Activated T-cell treated with anti-CD3 and anti-CD28 coated beads, Interleukin-2, amount 50 U/mL, for 24 hours (primary cell): Measurements from ENCODE around the gene MAGI1.

Source experiments
- DNase-seq: peaks from one replicate; pipeline ENCODE4 v3.0.0-alpha.2; 2020
- H3K27ac Mint-ChIP-seq: 2 replicates; pipeline ENCODE4 v1.8.0; 2020; ENCODE audit warnings: mild to moderate bottlenecking, mixed read lengths
- H3K27me3 Mint-ChIP-seq: 2 replicates; pipeline ENCODE4 v1.8.0; 2020; ENCODE audit warnings: mixed read lengths
- H3K36me3 Mint-ChIP-seq: 2 replicates; pipeline ENCODE4 v1.8.0; 2020; ENCODE audit warnings: low read depth, mixed read lengths
- H3K4me1 Mint-ChIP-seq: 2 replicates; pipeline ENCODE4 v1.8.0; 2020; ENCODE audit warnings: low read depth, mixed read lengths
- H3K4me3 Mint-ChIP-seq: 2 replicates; pipeline ENCODE4 v1.8.0; 2020; ENCODE audit warnings: mild to moderate bottlenecking, moderate library complexity, mixed read lengths
- H3K9me3 Mint-ChIP-seq: 2 replicates; pipeline ENCODE4 v1.8.0; 2020; ENCODE audit warnings: mixed read lengths

Gene MAGI1

GRCh38 chr3:65944252-65944651 lies 94.5 kb downstream of the MAGI1 start:
- Mint-ChIP-seq H3K27ac (no peak overlapping the region), H3K9me3 (no peaks in the 10 kb centered on the region), H3K4me3 (no peak overlapping the region), H3K27me3 (no peaks in the 10 kb centered on the region), H3K36me3 (no peaks in the 10 kb centered on the region), H3K4me1 (no peaks in the 10 kb centered on the region)
- no peak for DNase-seq

GRCh38 chr3:65939801-65940246 lies 98.9 kb downstream of the MAGI1 start:
- Mint-ChIP-seq H3K4me1 (no peaks in the 10 kb centered on the region), H3K36me3 (no peaks in the 10 kb centered on the region), H3K27ac (no peak overlapping the region), H3K27me3 (no peaks in the 10 kb centered on the region), H3K4me3 (no peak overlapping the region), H3K9me3 (peaks cover 3% of the 10 kb centered on the region)
- no peak for DNase-seq

GRCh38 chr3:65939184-65939583 lies 99.5 kb downstream of the MAGI1 start:
- no peak overlapping the region for H3K4me3 Mint-ChIP-seq
- H3K36me3 Mint-ChIP-seq, result no peaks in the 10 kb centered on the region
- H3K9me3 Mint-ChIP-seq, result peaks cover 5% of the 10 kb centered on the region
- H3K27me3 Mint-ChIP-seq, result no peaks in the 10 kb centered on the region
- no peak for DNase-seq
- no peaks in the 10 kb centered on the region for H3K4me1 Mint-ChIP-seq
- no peak overlapping the region for H3K27ac Mint-ChIP-seq

GRCh38 chr3:65938676-65939075 lies 100.0 kb downstream of the MAGI1 start:
- Mint-ChIP-seq H3K36me3 (no peaks in the 10 kb centered on the region), H3K27me3 (no peaks in the 10 kb centered on the region), H3K27ac (no peak overlapping the region), H3K4me3 (no peak overlapping the region), H3K9me3 (peaks cover 5% of the 10 kb centered on the region), H3K4me1 (no peaks in the 10 kb centered on the region)
- DNase-seq, result no peak

DNA sequence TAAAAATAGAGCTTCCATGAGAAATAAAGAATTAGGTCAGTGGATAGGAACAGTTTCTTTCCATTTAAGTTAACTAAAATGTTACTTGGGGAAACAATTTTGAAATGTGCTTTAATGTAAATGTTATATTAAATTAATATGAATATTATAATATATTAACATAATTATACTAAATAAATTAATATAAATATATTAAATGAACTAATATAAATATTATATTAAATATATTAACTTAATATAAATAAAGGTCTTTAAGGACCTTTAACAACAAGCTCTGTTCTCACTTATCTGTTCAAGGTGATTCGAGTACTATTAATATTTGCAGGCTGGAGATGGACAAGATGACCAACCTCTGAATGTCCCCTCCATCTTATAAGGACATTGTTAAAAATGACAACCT lies 100.6 kb downstream of the MAGI1 start:
- DNase-seq, result no peak
- H3K27ac Mint-ChIP-seq, result no peak overlapping the region
- H3K27me3 Mint-ChIP-seq, result no peaks in the 10 kb centered on the region
- peaks cover 5% of the 10 kb centered on the region for H3K9me3 Mint-ChIP-seq
- H3K4me1 Mint-ChIP-seq, result no peaks in the 10 kb centered on the region
- no peaks in the 10 kb centered on the region for H3K36me3 Mint-ChIP-seq
- H3K4me3 Mint-ChIP-seq, result no peak overlapping the region

- H3K4me1 Mint-ChIP-seq, result no peaks in the 10 kb centered on the region
- no peaks in the 10 kb centered on the region for H3K27me3 Mint-ChIP-seq
- H3K4me3 Mint-ChIP-seq, result no peak overlapping the region
- DNase-seq, result no peak
- peaks cover 5% of the 10 kb centered on the region for H3K9me3 Mint-ChIP-seq
- no peak overlapping the region for H3K27ac Mint-ChIP-seq
- no peaks in the 10 kb centered on the region for H3K36me3 Mint-ChIP-seq
Observed at GRCh38 chr3:65936908-65937638, 101.6 kb downstream of the MAGI1 start.

GRCh38 chr3:65935724-65936123 lies 103.0 kb downstream of the MAGI1 start:
- DNase-seq, result no peak
- Mint-ChIP-seq H3K36me3 (no peaks in the 10 kb centered on the region), H3K27ac (no peak overlapping the region), H3K9me3 (peaks cover 7% of the 10 kb centered on the region), H3K4me1 (no peaks in the 10 kb centered on the region), H3K4me3 (no peak overlapping the region), H3K27me3 (no peaks in the 10 kb centered on the region)

GRCh38 chr3:65930648-65931047 lies 108.1 kb downstream of the MAGI1 start:
- Mint-ChIP-seq H3K27me3 (peaks cover 3% of the 10 kb centered on the region), H3K4me1 (no peaks in the 10 kb centered on the region), H3K9me3 (peaks cover 7% of the 10 kb centered on the region), H3K4me3 (no peak overlapping the region), H3K27ac (no peak overlapping the region), H3K36me3 (no peaks in the 10 kb centered on the region)
- no peak for DNase-seq

GRCh38 chr3:65928110-65928509 lies 110.6 kb downstream of the MAGI1 start:
- Mint-ChIP-seq H3K4me1 (no peaks in the 10 kb centered on the region), H3K4me3 (no peak overlapping the region), H3K27ac (no peak overlapping the region), H3K36me3 (no peaks in the 10 kb centered on the region), H3K27me3 (peaks cover 3% of the 10 kb centered on the region), H3K9me3 (peaks cover 3% of the 10 kb centered on the region)
- DNase-seq, result no peak

GRCh38 chr3:65927576-65927975 lies 111.1 kb downstream of the MAGI1 start:
- DNase-seq, result no peak

GRCh38 chr3:65925254-65925954 lies 113.3 kb downstream of the MAGI1 start:
- Mint-ChIP-seq H3K27ac (no peak overlapping the region), H3K36me3 (no peaks in the 10 kb centered on the region), H3K27me3 (peaks cover 3% of the 10 kb centered on the region), H3K4me1 (no peaks in the 10 kb centered on the region), H3K4me3 (no peak overlapping the region), H3K9me3 (no peaks in the 10 kb centered on the region)
- DNase-seq, result no peak

More at GRCh38 chr3:65927576-65927975, 111.1 kb downstream of the MAGI1 start:
- H3K4me3 Mint-ChIP-seq, result no peak overlapping the region
- H3K9me3 Mint-ChIP-seq, result peaks cover 3% of the 10 kb centered on the region
- no peaks in the 10 kb centered on the region for H3K4me1 Mint-ChIP-seq
- H3K27me3 Mint-ChIP-seq, result peaks cover 3% of the 10 kb centered on the region
- no peaks in the 10 kb centered on the region for H3K36me3 Mint-ChIP-seq
- no peak overlapping the region for H3K27ac Mint-ChIP-seq

GRCh38 chr3:65924762-65925161 lies 114.0 kb downstream of the MAGI1 start:
- H3K27ac Mint-ChIP-seq, result no peak overlapping the region
- H3K4me3 Mint-ChIP-seq, result no peak overlapping the region
- H3K4me1 Mint-ChIP-seq, result no peaks in the 10 kb centered on the region

DNA sequence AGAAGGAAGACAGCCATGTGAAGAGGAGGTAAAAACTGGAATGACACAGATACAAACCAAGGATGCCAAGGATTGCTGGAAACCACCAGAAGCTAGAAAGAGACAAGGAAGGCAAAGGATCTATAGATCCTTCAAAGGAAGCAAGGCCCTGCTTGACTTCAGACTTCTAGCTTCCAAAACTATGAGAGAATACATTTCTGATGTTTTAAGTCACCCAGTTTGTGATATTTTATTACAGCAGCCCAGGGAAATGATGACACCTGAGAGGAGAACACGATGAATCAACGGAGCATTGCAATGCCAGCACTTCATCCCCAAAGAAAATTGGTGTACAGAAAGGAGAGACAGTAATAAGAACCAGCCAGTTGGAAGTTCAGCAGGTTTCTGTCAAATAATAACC lies 116.3 kb downstream of the MAGI1 start:
- Mint-ChIP-seq H3K4me3 (no peak overlapping the region), H3K4me1 (no peaks in the 10 kb centered on the region), H3K9me3 (peaks cover 4% of the 10 kb centered on the region), H3K27me3 (peaks cover 3% of the 10 kb centered on the region), H3K27ac (no peak overlapping the region), H3K36me3 (no peaks in the 10 kb centered on the region)
- DNase-seq, result no peak

More at GRCh38 chr3:65924762-65925161, 114.0 kb downstream of the MAGI1 start:
- H3K9me3 Mint-ChIP-seq, result no peaks in the 10 kb centered on the region
- H3K27me3 Mint-ChIP-seq, result peaks cover 3% of the 10 kb centered on the region
- no peaks in the 10 kb centered on the region for H3K36me3 Mint-ChIP-seq
- DNase-seq, result no peak

DNA sequence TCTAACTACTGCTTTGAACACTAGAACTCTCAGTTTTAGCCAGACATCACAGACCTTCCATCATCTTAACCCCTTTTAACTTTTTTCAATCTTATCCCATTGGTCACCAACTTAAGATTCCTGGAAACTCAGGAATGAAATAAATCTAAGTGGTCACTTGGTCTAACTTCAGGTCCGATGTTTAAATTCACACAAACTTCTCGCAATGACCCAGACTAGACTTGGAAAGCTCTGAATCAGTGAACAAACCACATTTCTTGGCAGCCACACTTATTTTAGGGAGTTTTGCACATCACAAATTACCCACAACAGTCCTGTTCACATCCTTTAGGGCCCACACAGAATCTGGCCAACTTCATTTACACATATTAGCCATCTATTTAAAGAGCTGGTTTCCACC lies 118.9 kb downstream of the MAGI1 start:
- H3K4me1 Mint-ChIP-seq, result no peaks in the 10 kb centered on the region

DNA sequence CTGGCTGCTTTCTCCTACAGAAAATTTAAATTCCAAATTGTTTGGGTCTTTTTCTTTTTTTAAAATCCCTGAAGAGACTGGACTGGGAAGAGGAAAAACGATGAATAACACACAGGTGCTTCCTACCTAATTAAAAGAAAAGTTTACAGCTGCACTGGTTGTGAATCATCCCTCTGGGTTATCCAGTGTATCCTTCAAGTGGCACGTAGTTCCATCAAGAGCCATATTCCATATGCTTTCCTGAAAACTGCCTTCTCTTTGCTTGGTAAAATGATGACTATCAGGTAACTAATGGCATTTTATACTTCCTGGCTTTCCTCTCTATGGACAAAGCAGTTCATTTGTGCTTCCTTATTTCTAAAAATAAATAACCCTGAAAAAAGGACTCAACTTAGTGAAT lies 123.2 kb downstream of the MAGI1 start:
- H3K36me3 Mint-ChIP-seq, result no peaks in the 10 kb centered on the region
- no peak overlapping the region for H3K4me3 Mint-ChIP-seq
- H3K27ac Mint-ChIP-seq, result no peak overlapping the region
- peaks cover 8% of the 10 kb centered on the region for H3K9me3 Mint-ChIP-seq
- H3K4me1 Mint-ChIP-seq, result no peaks in the 10 kb centered on the region
- H3K27me3 Mint-ChIP-seq, result no peaks in the 10 kb centered on the region
- no peak for DNase-seq

More for the DNA sequence above, 118.9 kb downstream of the MAGI1 start:
- Mint-ChIP-seq H3K9me3 (peaks cover 7% of the 10 kb centered on the region), H3K27ac (no peak overlapping the region), H3K36me3 (no peaks in the 10 kb centered on the region), H3K4me3 (no peak overlapping the region), H3K27me3 (no peaks in the 10 kb centered on the region)
- no peak for DNase-seq
